PC-9 (cell line): Measurements from ENCODE around the gene SDCCAG8.

ENCODE experiments used
- EZH2 ChIP-seq: fragments of 200-600 bp; sonication (generic); IDR thresholded peaks from 2 replicates; pipeline ENCODE4 v1.8.0; 2017; ENCODE audit warnings: antibody characterized with exemption, low read depth
- TF ChIP-seq, protein P1 (sequence below): fragments of 200-600 bp; sonication (generic); conservative IDR thresholded peaks from 2 replicates; pipeline ENCODE4 v1.6.1; 2017; ENCODE audit warnings: mixed run types, antibody characterized with exemption, mild to moderate bottlenecking, moderate library complexity

DNA sequence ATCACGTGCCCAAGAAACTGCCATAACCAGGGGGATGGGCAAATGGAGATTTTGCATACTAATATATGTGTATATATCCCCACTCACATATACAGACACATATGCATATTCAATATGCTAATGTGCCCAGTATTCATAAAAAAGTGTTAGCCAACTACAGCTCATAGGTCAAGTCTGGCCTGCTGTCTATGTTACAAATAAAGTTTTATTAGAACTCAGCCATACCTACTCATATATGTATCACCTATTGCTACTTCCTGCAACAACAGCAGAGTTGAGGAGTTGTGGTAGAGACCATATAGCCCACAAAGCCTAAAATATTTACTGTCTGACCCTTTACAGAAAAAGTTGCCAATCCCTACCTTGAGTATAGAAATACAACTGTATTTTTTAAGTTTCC lies 93.3 kb downstream of the SDCCAG8 start:
- TF ChIP-seq EZH2 = no peak
- TF ChIP-seq, protein P1, sequence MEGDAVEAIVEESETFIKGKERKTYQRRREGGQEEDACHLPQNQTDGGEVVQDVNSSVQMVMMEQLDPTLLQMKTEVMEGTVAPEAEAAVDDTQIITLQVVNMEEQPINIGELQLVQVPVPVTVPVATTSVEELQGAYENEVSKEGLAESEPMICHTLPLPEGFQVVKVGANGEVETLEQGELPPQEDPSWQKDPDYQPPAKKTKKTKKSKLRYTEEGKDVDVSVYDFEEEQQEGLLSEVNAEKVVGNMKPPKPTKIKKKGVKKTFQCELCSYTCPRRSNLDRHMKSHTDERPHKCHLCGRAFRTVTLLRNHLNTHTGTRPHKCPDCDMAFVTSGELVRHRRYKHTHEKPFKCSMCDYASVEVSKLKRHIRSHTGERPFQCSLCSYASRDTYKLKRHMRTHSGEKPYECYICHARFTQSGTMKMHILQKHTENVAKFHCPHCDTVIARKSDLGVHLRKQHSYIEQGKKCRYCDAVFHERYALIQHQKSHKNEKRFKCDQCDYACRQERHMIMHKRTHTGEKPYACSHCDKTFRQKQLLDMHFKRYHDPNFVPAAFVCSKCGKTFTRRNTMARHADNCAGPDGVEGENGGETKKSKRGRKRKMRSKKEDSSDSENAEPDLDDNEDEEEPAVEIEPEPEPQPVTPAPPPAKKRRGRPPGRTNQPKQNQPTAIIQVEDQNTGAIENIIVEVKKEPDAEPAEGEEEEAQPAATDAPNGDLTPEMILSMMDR = no peak
